K562 (cell line): ENCODE measurements around the gene TLE7. TPM values are rescaled to one million over a fixed set of nuclear protein-coding genes. Genes with fewer than 3 reads are reported as not detected.

Experiments
- ATAC-seq: fragments of 200-7000 bp; cut with Tn5 transposase; 3 replicates; pipeline ENCODE4 v1.9.1; 2020; ENCODE audit warnings: moderate library complexity
- BruUV-seq: library from RNA; stranded (reverse); fragments of 400-500 nt; replicated peaks from 2 replicates; lab custom pipeline; 2021; lab: Mats Ljungman, UMichigan
- CTCF ChIA-PET: fragments of 300-600 bp; formaldehyde crosslinking; extraction: SDS; loops from one replicate; lab custom pipeline; 2021; ENCODE audit warnings: low intra/inter-chr PET ratio; lab: Yijun Ruan, JAX
- POLR2A ChIA-PET: fragments of 300-600, 350-650 bp; sonication (Branson Sonifier 250); formaldehyde crosslinking; extraction: SDS; loops from one replicate; lab custom pipeline; 2021; ENCODE audit warnings: antibody characterized with exemption, inconsistent platforms; lab: Yijun Ruan, JAX
- DNase-seq, 4 experiments: peaks; one replicate each; pipeline versions ENCODE4 v3.0.0 to v3.0.0-alpha.2; 2011 to 2018; ENCODE audit warnings: low spot score in 3 of 4, mixed read lengths in 3 of 4; ENCODE audit errors: extremely low read depth in 1 of 4
- FAIRE-seq: peaks from 2 replicates; lab custom pipeline; 2011; peaks lifted over from hg19 to GRCh38; lab: Jason Lieb, UNC
- H2AFZ ChIP-seq: 2 replicates; pipeline ENCODE4 v1.6.0; 2011; ENCODE audit warnings: low read depth, low read length, control low read depth, inconsistent platforms
- H3K27ac ChIP-seq: fragments of 200-600 bp; 3 replicates; pipeline ENCODE4 v1.8.0; 2011; ENCODE audit warnings: low read depth, mild to moderate bottlenecking, control low read depth, inconsistent platforms, low read length, moderate library complexity, mixed read lengths; ENCODE audit errors: extremely low read depth
- H3K27me3 ChIP-seq, 2 experiments: fragments of 300-600 bp in 1 of 2; 2 replicates in 1 of 2; 3 replicates in 1 of 2; pipeline versions ENCODE4 v1.6.0 to v1.8.0; 2011; ENCODE audit warnings: inconsistent platforms in 2 of 2, low read length in 2 of 2, mild to moderate bottlenecking in 1 of 2, mixed read lengths in 1 of 2, moderate library complexity in 1 of 2; ENCODE audit not compliant: control insufficient read depth in 2 of 2, insufficient read depth in 2 of 2
- H3K36me3 ChIP-seq: fragments of 300-600 bp; 3 replicates; pipeline ENCODE4 v1.8.0; 2011; ENCODE audit warnings: mild to moderate bottlenecking, low read length, inconsistent platforms; ENCODE audit not compliant: control insufficient read depth, insufficient read depth
- H3K4me1 ChIP-seq, 2 experiments: fragments of 200-600 bp in 1 of 2; replicated peaks in 1 of 2; 2 replicates in 1 of 2; 3 replicates in 1 of 2; pipeline versions ENCODE4 v1.5.1 to v1.8.0; 2011; ENCODE audit warnings: inconsistent platforms in 2 of 2, low read length in 2 of 2, mild to moderate bottlenecking in 1 of 2, mixed read lengths in 1 of 2, moderate library complexity in 1 of 2; ENCODE audit not compliant: control insufficient read depth in 2 of 2, insufficient read depth in 2 of 2
- H3K4me2 ChIP-seq: 2 replicates; pipeline ENCODE4 v1.6.1; 2011; ENCODE audit warnings: low read length, control low read depth, inconsistent platforms, mixed read lengths; ENCODE audit not compliant: insufficient read depth
- H3K4me3 ChIP-seq: fragments of 200-600 bp; sonication (generic), shearing (Covaris generic); 2 replicates; pipeline ENCODE4 v1.5.1; 2016; ENCODE audit warnings: control low read depth, inconsistent platforms
- H3K79me2 ChIP-seq: fragments of 200-600 bp; 3 replicates; pipeline ENCODE4 v1.8.0; 2011; ENCODE audit warnings: low read length, inconsistent platforms; ENCODE audit not compliant: control insufficient read depth, insufficient read depth
- H3K9ac ChIP-seq, 2 experiments: 2 replicates each; pipeline versions ENCODE4 v1.6.0 to v1.6.1; 2011; ENCODE audit warnings: low read depth in 2 of 2, low read length in 2 of 2, control low read depth in 1 of 2, inconsistent platforms in 1 of 2, mild to moderate bottlenecking in 1 of 2, mixed read lengths in 1 of 2; ENCODE audit not compliant: insufficient read depth in 1 of 2
- H3K9me1 ChIP-seq: one replicate; pipeline ENCODE4 v1.6.0; 2011; ENCODE audit warnings: inconsistent platforms, mild to moderate bottlenecking, low read length, moderate library complexity; ENCODE audit not compliant: control insufficient read depth, insufficient read depth
- H3K9me3 ChIP-seq: replicated peaks from 2 replicates; pipeline ENCODE4 v1.5.1; 2011; ENCODE audit warnings: low read depth, low read length, inconsistent platforms; ENCODE audit not compliant: control insufficient read depth, insufficient read depth
- H4K20me1 ChIP-seq: replicated peaks from 2 replicates; pipeline ENCODE4 v1.6.1; 2011; ENCODE audit warnings: low read length, inconsistent platforms, mixed read lengths; ENCODE audit not compliant: control insufficient read depth, insufficient read depth
- ETV6 ChIP-seq, 3 experiments: fragments of 150-350 bp in 1 of 3; sonication (generic) in 1 of 3; formaldehyde crosslinking in 1 of 3; IDR thresholded peaks; 2 replicates each; pipeline versions ENCODE4 v1.6.1 to v1.8.0; 2014 to 2022; ENCODE audit warnings: borderline replicate concordance in 2 of 3, low read depth in 2 of 3, antibody characterized with exemption in 1 of 3, low read length in 1 of 3, mild to moderate bottlenecking in 1 of 3, missing genetic modification reagents in 1 of 3
- LARP7 ChIP-seq: fragments of 450-650 bp; IDR thresholded peaks from 2 replicates; pipeline ENCODE4 v1.6.1; 2016
- NR3C1 ChIP-seq: sonication (generic); formaldehyde crosslinking; IDR thresholded peaks from 2 replicates; pipeline ENCODE4 v1.8.1; 2022; ENCODE audit warnings: missing genetic modification reagents
- SNAPC5 ChIP-seq: fragments of 250-450 bp; sonication (Bioruptor Pico); IDR thresholded peaks from 2 replicates; pipeline ENCODE4 v1.8.0; 2021; ENCODE audit warnings: moderate library complexity, mild to moderate bottlenecking, inconsistent platforms
- SRSF3 ChIP-seq: fragments of 200-400 bp; formaldehyde crosslinking; IDR thresholded peaks from 2 replicates; pipeline ENCODE4 v1.6.1; 2016; ENCODE audit warnings: mild to moderate bottlenecking, low read length, moderate library complexity; ENCODE audit not compliant: insufficient read depth
- SRSF7 ChIP-seq: fragments of 200-400 bp; formaldehyde crosslinking; optimal IDR thresholded peaks from 2 replicates; pipeline ENCODE3; 2017; ENCODE audit warnings: mild to moderate bottlenecking, low read depth, low read length
- ZBTB43 ChIP-seq: sonication (generic); formaldehyde crosslinking; IDR thresholded peaks from 2 replicates; pipeline ENCODE4 v1.8.0; 2023; ENCODE audit warnings: mild to moderate bottlenecking, missing genetic modification reagents
- ZNF324 ChIP-seq: fragments of 250-450 bp; sonication (Bioruptor Pico); IDR thresholded peaks from 2 replicates; pipeline ENCODE4 v1.4.0; 2020; ENCODE audit warnings: mild to moderate bottlenecking
- ZNF717 ChIP-seq: fragments of 250-450 bp; sonication (Bioruptor Pico); IDR thresholded peaks from 2 replicates; pipeline ENCODE4 v1.5.0; 2021
- WGBS: fragments of 100-300 bp; shearing (Covaris generic); methylation state at CpG from one replicate; pipeline ENCODE4 v1.1.6; 2016; ENCODE audit warnings: low coverage, mixed read lengths; ENCODE audit not compliant: insufficient coverage; ENCODE audit errors: missing lambda C conversion rate; 5-methylcytosine and 5-hydroxymethylcytosine counted together
- in situ Hi-C: fragments of 300-500 bp; cut with MboI; formaldehyde crosslinking; loops from 4 replicates; pipeline ENCODE4 v1.15.0; 2018; ENCODE audit warnings: inconsistent platforms, mixed read lengths
- intact Hi-C: fragments of 100-400 bp; cut with micrococcal nuclease; formaldehyde crosslinking; loops from 2 replicates; pipeline ENCODE4 v1.14.2; 2022
- polyA plus RNA-seq, 8 experiments: library from polyadenylated mRNA; depleted of rRNA in 4 of 8; stranded (reverse) in 5 of 8; unstranded in 3 of 8; fragments of >200 nt; fragmentation: Nextera tagmentation in 2 of 8; fragmentation: Illumina TruSeq in 1 of 8; extraction: Ambion mirVana in 2 of 8; extraction: Trizol in 1 of 8; gene quantifications; 2 replicates each; pipeline versions ENCODE4 v1.2.1 to v1.2.3, GENCODE V29; 2011 to 2014; ENCODE audit warnings: inconsistent platforms in 1 of 8, missing spikeins in 1 of 8
- total RNA-seq, 7 experiments: library from RNA; depleted of rRNA in 6 of 7; stranded (reverse); fragments of >200 nt in 6 of 7; fragmentation: Illumina TruSeq in 2 of 7; extraction: Trizol in 2 of 7; gene quantifications; 2 replicates each; pipeline versions ENCODE4 v1.2.1 to v1.2.3, GENCODE V29; 2011 to 2021; ENCODE audit warnings: low replicate concordance in 1 of 7

The TLE7 gene
- total and polyA plus RNA-seq, 9 of the 15 experiments (the other 6 are each of a cell fraction or from before 2014, with no cell fraction given): not detected

- Histone ChIP-seq H3K27ac (no peak overlapping the region), H3K36me3 (no peaks in the 10 kb centered on the region), H3K9me3 (no peaks in the 10 kb centered on the region; the same call in 1 of the 2 replicates), H4K20me1 (no peaks in the 10 kb centered on the region), H2AFZ (no peak overlapping the region), H3K4me3 (no peak overlapping the region), H3K27me3 (peaks cover 26 to 37% of the 10 kb centered on the region in 2 experiments; a peak in 4 of 5 replicates), H3K4me1 (no peaks in the 10 kb centered on the region), H3K9me1 (no peaks in the 10 kb centered on the region), H3K9ac (no peak overlapping the region), H3K79me2 (no peaks in the 10 kb centered on the region), H3K4me2 (no peak overlapping the region)
- ChIA-PET POLR2A (interaction anchor here (0.8 kb wide), 1 partner anchor 10 kb away, joined by 3 read pairs; no protein-coding TSS in a partner anchor), CTCF (no interaction called here)
- in situ Hi-C loops: no loop called here
- FAIRE-seq (no peak), ATAC-seq (no peak), DNase-seq (no peak)
- BruUV-seq: no TSS peak
- intact Hi-C loops: no loop called here
- WGBS: 1% methylated on average over 11 of the region's 11 CpGs
- TF ChIP-seq LARP7 (no peak), SNAPC5 (CRISPR knock-in tag) (no peak), ZBTB43 (CRISPR knock-in tag) (no peak), ETV6 (IDR thresholded peaks at IDR 0.05; ENCODE audit: borderline replicate concordance in 1 of 2, low read depth in 2 of 2, low read length in 1 of 2) (no peak), ETV6 (CRISPR knock-in tag; IDR thresholded peaks at IDR 0.05; ENCODE audit: borderline replicate concordance) (no peak), SRSF3 (no peak), ZNF324 (CRISPR knock-in tag) (no peak), NR3C1 (CRISPR knock-in tag) (no peak), SRSF7 (no peak), ZNF717 (CRISPR knock-in tag) (no peak)
Observed at GRCh38 chr16:71399801-71400563, 41.9 kb downstream of the TLE7 start.
